SK-N-SH treated with all-trans-retinoic acid at 6 μM for 48 hours (cell line): Measurements from ENCODE around the gene SELPLG.

ENCODE experiments used
- ARNTL ChIP-seq: fragments of 450-650 bp; formaldehyde crosslinking; IDR thresholded peaks from 2 replicates; pipeline ENCODE4 v1.5.0; 2020; ENCODE audit warnings: low read depth, mild to moderate bottlenecking, moderate library complexity, borderline replicate concordance
- CREB5 ChIP-seq: fragments of 250-450 bp; sonication (Bioruptor Pico); IDR thresholded peaks from 2 replicates; pipeline ENCODE4 v1.5.1; 2020; ENCODE audit warnings: low read depth, mild to moderate bottlenecking, moderate library complexity
- CSRNP3 ChIP-seq: fragments of 250-450 bp; sonication (Bioruptor Pico); IDR thresholded peaks from 2 replicates; pipeline ENCODE4 v1.5.1; 2021; ENCODE audit warnings: mild to moderate bottlenecking, moderate library complexity
- ISL1 ChIP-seq: fragments of 250-450 bp; sonication (Bioruptor Pico); IDR thresholded peaks from 2 replicates; pipeline ENCODE4 v2.1.2; 2022; ENCODE audit warnings: mild to moderate bottlenecking, moderate library complexity
- PATZ1 ChIP-seq: fragments of 250-450 bp; sonication (Bioruptor Pico); IDR thresholded peaks from 2 replicates; pipeline ENCODE4 v1.8.0; 2020; ENCODE audit warnings: mild to moderate bottlenecking, moderate library complexity, borderline replicate concordance
- POU6F1 ChIP-seq: fragments of 250-450 bp; sonication (Bioruptor Pico); IDR thresholded peaks from 2 replicates; pipeline ENCODE4 v1.8.0; 2021; ENCODE audit warnings: low read depth, mild to moderate bottlenecking, moderate library complexity, borderline replicate concordance
- TSHZ2 ChIP-seq: fragments of 250-450 bp; sonication (Bioruptor Pico); IDR thresholded peaks from 2 replicates; pipeline ENCODE4 v1.5.0; 2020; ENCODE audit warnings: mild to moderate bottlenecking, moderate library complexity
- ZC3H10 ChIP-seq: fragments of 250-450 bp; sonication (Bioruptor Pico); IDR thresholded peaks from 2 replicates; pipeline ENCODE4 v1.5.1; 2021; ENCODE audit warnings: mild to moderate bottlenecking, moderate library complexity
- ZFP3 ChIP-seq: fragments of 250-450 bp; sonication (Bioruptor Pico); IDR thresholded peaks from 2 replicates; pipeline ENCODE4 v1.5.0; 2020; ENCODE audit warnings: mild to moderate bottlenecking, moderate library complexity
- ZFP30 ChIP-seq: fragments of 450-650 bp; formaldehyde crosslinking; IDR thresholded peaks from 2 replicates; pipeline ENCODE4 v1.5.0; 2022; ENCODE audit warnings: mild to moderate bottlenecking, moderate library complexity
- ZNF565 ChIP-seq: fragments of 450-650 bp; formaldehyde crosslinking; conservative IDR thresholded peaks from 2 replicates; pipeline ENCODE4 v1.5.0; 2020; ENCODE audit warnings: low read depth, mild to moderate bottlenecking, moderate library complexity
- ZNF8 ChIP-seq: fragments of 450-650 bp; formaldehyde crosslinking; IDR thresholded peaks from 2 replicates; pipeline ENCODE4 v1.5.0; 2020; ENCODE audit warnings: mild to moderate bottlenecking, moderate library complexity

GRCh38 chr12:108623577-108623976 is 10.1 kb downstream of the SELPLG start:
- TF ChIP-seq ZFP3 (CRISPR knock-in tag) (no peak), ZNF8 (CRISPR knock-in tag) (no peak), ZFP30 (CRISPR knock-in tag) (no peak), ARNTL (CRISPR knock-in tag) (no peak), ZC3H10 (CRISPR knock-in tag) (no peak), CSRNP3 (CRISPR knock-in tag) (no peak), ISL1 (CRISPR knock-in tag) (no peak), PATZ1 (CRISPR knock-in tag) (no peak), ZNF565 (CRISPR knock-in tag) (no peak), TSHZ2 (CRISPR knock-in tag) (no peak), CREB5 (CRISPR knock-in tag) (no peak), POU6F1 (no peak)
